ENCODE results near the gene KRT14. TPM values are rescaled to one million over a fixed set of nuclear protein-coding genes. Genes with fewer than 3 reads are reported as not detected.
"Not testable (repeated sequence)": the region's sequence is repeated elsewhere in the genome, so short reads cannot be mapped to it uniquely, and the experiment has no call there.

Gene KRT14
- total RNA-seq, 4 donors from 2014 or later: 2.9 TPM; not detected in 3

GRCh38 chr17:41625602-41626001, 38.9 kb upstream of the KRT14 start:
- H3K27me3 ChIP-seq: peaks cover 0 to 27% (median 0%) of the 10 kb centered on the region in 4 donors
- DNase-seq (ENCODE audit: extremely low spot score): no peak

GRCh38 chr17:41624208-41625101, 37.8 kb upstream of the KRT14 start, which contains the start of gene KRT17:
Gene KRT17 (minus strand): TSS chr17:41624575. CDS start chr17:41624509, 66 bp downstream.
- H3K36me3 ChIP-seq: no peaks in the 10 kb centered on the region

More at GRCh38 chr17:41625602-41626001, 38.9 kb upstream of the KRT14 start:
- no peaks in the 10 kb centered on the region for H3K4me1 ChIP-seq
- intact Hi-C loops (cut with DNase I): no loop called here
- WGBS: 71% methylated on average over 15 of the region's 16 CpGs
- no peaks in the 10 kb centered on the region for H3K36me3 ChIP-seq
- no peak overlapping the region for H3K4me3 ChIP-seq
- no peaks in the 10 kb centered on the region for H3K9me3 ChIP-seq
- H3K27ac ChIP-seq (replicated peaks in 1 of 4): no peak overlapping the region
- TF ChIP-seq POLR2AphosphoS5 (IDR thresholded peaks at IDR 0.05) (no peak), EP300 (IDR thresholded peaks at IDR 0.05) (no peak), POLR2A (IDR thresholded peaks at IDR 0.05; ENCODE audit: low read depth) (no peak), CTCF (IDR thresholded peaks at IDR 0.05) (no peak)

GRCh38 chr17:41623184-41623861, 36.6 kb upstream of the KRT14 start:
- DNase-seq (ENCODE audit: extremely low spot score); H3K4me1 ChIP-seq; H3K36me3 ChIP-seq; H3K4me3 ChIP-seq; intact Hi-C loops (cut with DNase I); H3K9me3 ChIP-seq; H3K27ac ChIP-seq (replicated peaks in 1 of 4): not testable (repeated sequence)
- WGBS: 64% methylated on average over 10 of the region's 10 CpGs
- H3K27me3 ChIP-seq: peaks cover 0 to 40% (median 0%) of the 10 kb centered on the region in 4 donors

More at GRCh38 chr17:41624208-41625101, 37.8 kb upstream of the KRT14 start, which contains the start of gene KRT17:
- intact Hi-C loops (cut with DNase I): no loop called here
- no peak for DNase-seq (ENCODE audit: extremely low spot score)
- peaks cover 0 to 29% (median 0%) of the 10 kb centered on the region in 4 donors for H3K27me3 ChIP-seq
- H3K27ac ChIP-seq (replicated peaks in 1 of 4): no peak within 1 kb of the TSS
- no peak within 1 kb of the TSS for H3K4me3 ChIP-seq
- 73% methylated on average over 30 of the region's 33 CpGs for WGBS
- H3K4me1 ChIP-seq: no peaks in the 10 kb centered on the region
- TF ChIP-seq POLR2AphosphoS5 (IDR thresholded peaks at IDR 0.05) (no peak), EP300 (IDR thresholded peaks at IDR 0.05) (no peak), POLR2A (IDR thresholded peaks at IDR 0.05; ENCODE audit: low read depth) (no peak), CTCF (IDR thresholded peaks at IDR 0.05) (no peak)
- H3K9me3 ChIP-seq: no peaks in the 10 kb centered on the region

GRCh38 chr17:41622340-41623183, 35.9 kb upstream of the KRT14 start:
- DNase-seq (ENCODE audit: extremely low spot score); H3K9me3 ChIP-seq; intact Hi-C loops (cut with DNase I); H3K36me3 ChIP-seq; H3K27ac ChIP-seq (replicated peaks in 1 of 4); H3K4me3 ChIP-seq; H3K4me1 ChIP-seq: not testable (repeated sequence)
- peaks cover 0 to 48% (median 0%) of the 10 kb centered on the region in 4 donors for H3K27me3 ChIP-seq
- 78% methylated on average over 16 of the region's 19 CpGs for WGBS

- Histone ChIP-seq H3K9me3 (no peaks in the 10 kb centered on the region), H3K4me3 (no peak overlapping the region), H3K27ac (replicated peaks in 1 of 4) (no peak overlapping the region), H3K27me3 (peaks cover 0 to 55% (median 0%) of the 10 kb centered on the region in 4 donors), H3K4me1 (no peaks in the 10 kb centered on the region), H3K36me3 (no peaks in the 10 kb centered on the region)
- intact Hi-C loops (cut with DNase I): no loop called here
- DNase-seq (ENCODE audit: extremely low spot score): no peak
- WGBS: 94% methylated on average over 2 of the region's 2 CpGs
- no peak for TF ChIP-seq POLR2AphosphoS5 (IDR thresholded peaks at IDR 0.05)
- no peak for TF ChIP-seq CTCF (IDR thresholded peaks at IDR 0.05)
- no peak for TF ChIP-seq POLR2A (IDR thresholded peaks at IDR 0.05; ENCODE audit: low read depth)
- TF ChIP-seq EP300 (IDR thresholded peaks at IDR 0.05): no peak
Observed at GRCh38 chr17:41621916-41622315, 35.2 kb upstream of the KRT14 start.

- H3K4me1 ChIP-seq; intact Hi-C loops (cut with DNase I); H3K36me3 ChIP-seq; H3K4me3 ChIP-seq; H3K27ac ChIP-seq (replicated peaks in 1 of 4); H3K9me3 ChIP-seq; DNase-seq (ENCODE audit: extremely low spot score): not testable (repeated sequence)
- peaks cover 0 to 59% (median 0%) of the 10 kb centered on the region in 4 donors for H3K27me3 ChIP-seq
- WGBS: 93% methylated on average over 11 of the region's 11 CpGs
Observed at GRCh38 chr17:41621435-41621817, 34.7 kb upstream of the KRT14 start.
